HG03175 (cell line): ENCODE measurements around the gene NLE1.
A peak's percentile ranks its signal among the peaks of the same experiment; 100 is the strongest.

Source experiments
- ATAC-seq: cut with Tn5 transposase; IDR thresholded peaks from one replicate; pipeline ENCODE4 v1.9.1; 2021; ENCODE audit warnings: mild to moderate bottlenecking, moderate library complexity; ENCODE audit not compliant: unreplicated experiment

The NLE1 gene

GRCh38 chr17:35088356-35088880, 53.7 kb downstream of the NLE1 start:
- ATAC-seq = no peak

GRCh38 chr17:35087731-35088355, 54.3 kb downstream of the NLE1 start:
- ATAC-seq = no peak

- ATAC-seq = no peak
These were observed 55.1 kb downstream of the NLE1 start for GRCh38 chr17:35086931-35087573.

GRCh38 chr17:35086164-35086563, 55.9 kb downstream of the NLE1 start:
- ATAC-seq = no peak

- ATAC-seq = no peak
These were observed 57.1 kb downstream of the NLE1 start for GRCh38 chr17:35084987-35085386.

- no peak for ATAC-seq
These were observed 59.0 kb downstream of the NLE1 start for GRCh38 chr17:35083071-35083470.

GRCh38 chr17:35082073-35082657, 59.9 kb downstream of the NLE1 start:
- ATAC-seq = no peak

GRCh38 chr17:35081638-35082037, 60.5 kb downstream of the NLE1 start:
- no peak for ATAC-seq

- peak; percentile 55 for ATAC-seq
These were observed 61.6 kb downstream of the NLE1 start for GRCh38 chr17:35080536-35080935.

GRCh38 chr17:35079547-35080423, 62.3 kb downstream of the NLE1 start:
- no peak for ATAC-seq
